Neural progenitor cell (in vitro differentiated cells): ENCODE measurements around the gene CALN1. TPM values are rescaled to one million over a fixed set of nuclear protein-coding genes. Genes with fewer than 3 reads are reported as not detected.

Experiments
- DNase-seq: peaks from one replicate; pipeline ENCODE4 v3.0.0-alpha.2; 2016; ENCODE audit warnings: low spot score
- H2AFZ ChIP-seq: fragments of 200-600 bp; sonication (generic); replicated peaks from 2 replicates; pipeline ENCODE4 v1.6.1; 2016; ENCODE audit warnings: antibody characterized with exemption
- H3F3A ChIP-seq: fragments of 200-600 bp; sonication (generic); 2 replicates; pipeline ENCODE4 v1.6.1; 2016; ENCODE audit warnings: antibody characterized with exemption, low read depth
- H3K27ac ChIP-seq: fragments of 200-600 bp; sonication (generic); 2 replicates; pipeline ENCODE4 v1.5.1; 2016; ENCODE audit warnings: mild to moderate bottlenecking
- H3K27me3 ChIP-seq: fragments of 200-600 bp; sonication (generic); 2 replicates; pipeline ENCODE4 v1.6.1; 2016; ENCODE audit warnings: mild to moderate bottlenecking, moderate library complexity
- H3K36me3 ChIP-seq: fragments of 200-600 bp; sonication (generic); 2 replicates; pipeline ENCODE4 v1.5.1; 2016
- H3K4me1 ChIP-seq: fragments of 200-600 bp; sonication (generic); 2 replicates; pipeline ENCODE4 v1.6.1; 2016; ENCODE audit warnings: mixed run types
- H3K4me2 ChIP-seq: fragments of 200-600 bp; sonication (generic); 2 replicates; pipeline ENCODE4 v1.6.1; 2016
- H3K4me3 ChIP-seq: fragments of 200-600 bp; sonication (generic); 2 replicates; pipeline ENCODE4 v1.5.1; 2016
- H3K79me2 ChIP-seq: fragments of 200-600 bp; sonication (generic); 2 replicates; pipeline ENCODE4 v1.6.1; 2016; ENCODE audit warnings: low read depth
- H3K9ac ChIP-seq: fragments of 200-600 bp; sonication (generic); 2 replicates; pipeline ENCODE4 v1.6.1; 2016
- H3K9me3 ChIP-seq: fragments of 200-600 bp; sonication (generic); 2 replicates; pipeline ENCODE4 v1.5.1; 2016; ENCODE audit warnings: low read depth
- H4K20me1 ChIP-seq: fragments of 200-600 bp; sonication (generic); 2 replicates; pipeline ENCODE4 v1.6.1; 2016; ENCODE audit warnings: low read depth
- H3K27ac Mint-ChIP-seq: 3 replicates; pipeline ENCODE4 v1.8.0; 2021; ENCODE audit warnings: mixed read lengths
- H3K27me3 Mint-ChIP-seq: 2 replicates; pipeline ENCODE4 v1.8.0; 2022; ENCODE audit warnings: low read depth, mild to moderate bottlenecking, inconsistent platforms, moderate library complexity, mixed read lengths; ENCODE audit not compliant: insufficient read depth
- H3K36me3 Mint-ChIP-seq: 3 replicates; pipeline ENCODE4 v1.8.0; 2021; ENCODE audit warnings: mixed read lengths
- H3K4me1 Mint-ChIP-seq: 3 replicates; pipeline ENCODE4 v1.8.0; 2021; ENCODE audit warnings: mixed read lengths
- H3K4me3 Mint-ChIP-seq: 3 replicates; pipeline ENCODE4 v1.8.0; 2021; ENCODE audit warnings: mild to moderate bottlenecking, moderate library complexity, mixed read lengths
- H3K9me3 Mint-ChIP-seq: 3 replicates; pipeline ENCODE4 v1.8.0; 2020; ENCODE audit warnings: mixed read lengths
- CTCF ChIP-seq: fragments of 200-600 bp; sonication (generic); IDR thresholded peaks from 2 replicates; pipeline ENCODE4 v1.5.1; 2017; ENCODE audit warnings: antibody characterized with exemption, mild to moderate bottlenecking
- EZH2 ChIP-seq: fragments of 200-600 bp; sonication (generic); IDR thresholded peaks from 2 replicates; pipeline ENCODE4 v1.6.1; 2017; ENCODE audit warnings: antibody characterized with exemption, mild to moderate bottlenecking, moderate library complexity
- EZH2phosphoT487 ChIP-seq: fragments of 200-600 bp; sonication (generic); IDR thresholded peaks from 2 replicates; pipeline ENCODE4 v1.6.1; 2017; ENCODE audit warnings: antibody characterized with exemption
- total RNA-seq: library from RNA; depleted of rRNA; stranded (reverse); fragments of >200 nt; gene quantifications from 2 replicates; pipeline ENCODE4 v1.2.3, GENCODE V29; 2015; ENCODE audit warnings: low replicate concordance

Gene CALN1
- total RNA-seq, 1 donor from 2014 or later = 3.1 TPM

- no peaks in the 10 kb centered on the region for H3K9me3 Mint-ChIP-seq
- H3K27me3 ChIP-seq = no peaks in the 10 kb centered on the region
- no peaks in the 10 kb centered on the region for H3K36me3 ChIP-seq
- no peak overlapping the region for H3K4me3 Mint-ChIP-seq
- TF ChIP-seq CTCF = no peak
- no peak for TF ChIP-seq EZH2
- TF ChIP-seq EZH2phosphoT487 = no peak
- H3K27ac ChIP-seq = no peak overlapping the region
- no peaks in the 10 kb centered on the region for H4K20me1 ChIP-seq
- H2AFZ ChIP-seq = no peak overlapping the region
- no peak overlapping the region for H3K4me3 ChIP-seq
- H3K79me2 ChIP-seq = no peaks in the 10 kb centered on the region
- H3K36me3 Mint-ChIP-seq = no peaks in the 10 kb centered on the region
- peaks cover 3% of the 10 kb centered on the region for H3K4me1 Mint-ChIP-seq
- no peaks in the 10 kb centered on the region for H3K9me3 ChIP-seq
- no peak for DNase-seq
- no peaks in the 10 kb centered on the region for H3K27me3 Mint-ChIP-seq
- H3K4me1 ChIP-seq = peaks cover 5% of the 10 kb centered on the region
- no peak overlapping the region for H3K27ac Mint-ChIP-seq
- no peak overlapping the region for H3K9ac ChIP-seq
- no peaks in the 10 kb centered on the region for H3F3A ChIP-seq
- no peak overlapping the region for H3K4me2 ChIP-seq
Observed at GRCh38 chr7:72413886-72414285, 1.7 kb upstream of the CALN1 start.

GRCh38 chr7:72413290-72413689, 1.2 kb upstream of the CALN1 start:
- no peak for TF ChIP-seq EZH2
- no peak for TF ChIP-seq EZH2phosphoT487
- TF ChIP-seq CTCF = no peak
- DNase-seq = no peak
- H3K36me3 Mint-ChIP-seq = no peaks in the 10 kb centered on the region
- Histone ChIP-seq H3K27ac (no peak overlapping the region), H3K79me2 (no peaks in the 10 kb centered on the region), H2AFZ (no peak overlapping the region), H3K4me2 (no peak overlapping the region), H3K9ac (no peak overlapping the region), H3K9me3 (no peaks in the 10 kb centered on the region), H3F3A (no peaks in the 10 kb centered on the region), H4K20me1 (no peaks in the 10 kb centered on the region), H3K4me1 (peaks cover 5% of the 10 kb centered on the region), H3K4me3 (no peak overlapping the region), H3K36me3 (no peaks in the 10 kb centered on the region), H3K27me3 (no peaks in the 10 kb centered on the region)
- H3K4me3 Mint-ChIP-seq = no peak overlapping the region
- peaks cover 3% of the 10 kb centered on the region for H3K4me1 Mint-ChIP-seq
- H3K9me3 Mint-ChIP-seq = no peaks in the 10 kb centered on the region
- H3K27ac Mint-ChIP-seq = no peak overlapping the region
- no peaks in the 10 kb centered on the region for H3K27me3 Mint-ChIP-seq

- no peak overlapping the region for H3K9ac ChIP-seq
- H3K36me3 ChIP-seq = no peaks in the 10 kb centered on the region
- no peak overlapping the region for H3K4me3 ChIP-seq
- TF ChIP-seq CTCF = no peak
- TF ChIP-seq EZH2 = no peak
- TF ChIP-seq EZH2phosphoT487 = no peak
- peaks cover 5% of the 10 kb centered on the region for H3K4me1 ChIP-seq
- H3K79me2 ChIP-seq = no peaks in the 10 kb centered on the region
- no peaks in the 10 kb centered on the region for H3K9me3 ChIP-seq
- H3K27ac ChIP-seq = no peak overlapping the region
- H3K27me3 ChIP-seq = no peaks in the 10 kb centered on the region
- Mint-ChIP-seq H3K27ac (no peak overlapping the region), H3K4me1 (peaks cover 3% of the 10 kb centered on the region), H3K4me3 (no peak overlapping the region), H3K36me3 (no peaks in the 10 kb centered on the region), H3K9me3 (no peaks in the 10 kb centered on the region), H3K27me3 (no peaks in the 10 kb centered on the region)
- no peak overlapping the region for H3K4me2 ChIP-seq
- no peaks in the 10 kb centered on the region for H4K20me1 ChIP-seq
- no peak for DNase-seq
- no peak overlapping the region for H2AFZ ChIP-seq
- H3F3A ChIP-seq = no peaks in the 10 kb centered on the region
Observed at GRCh38 chr7:72411419-72411818, 719 bp downstream of the CALN1 start.
